ENCODE measurements around the gene HAUS6.

HAUS6 gene

GRCh38 chr9:19149230-19149629, 46.5 kb upstream of the HAUS6 start:
- no peak overlapping the region for H3K4me3 ChIP-seq (ENCODE audit: low read depth, low read length, poor library complexity, severe bottlenecking)
- no peak overlapping the region for H3K9ac ChIP-seq (ENCODE audit: low read length)
- H3K4me1 ChIP-seq (ENCODE audit: insufficient read depth, low read length, severe bottlenecking), result no peaks in the 10 kb centered on the region
- no peaks in the 10 kb centered on the region for H3K9me3 ChIP-seq (ENCODE audit: low read length)
- no peak overlapping the region for H2AFZ ChIP-seq (ENCODE audit: low read length)
- no peaks in the 10 kb centered on the region for H3K79me2 ChIP-seq (ENCODE audit: insufficient read depth, low read length)
- no peaks in the 10 kb centered on the region for H3K36me3 ChIP-seq (ENCODE audit: insufficient read depth, low read length)
- H3K27ac ChIP-seq (ENCODE audit: low read depth, low read length, poor library complexity, severe bottlenecking), result no peak overlapping the region
- no peak overlapping the region for H3K4me2 ChIP-seq (ENCODE audit: low read length)
- no peaks in the 10 kb centered on the region for H4K20me1 ChIP-seq (ENCODE audit: insufficient read depth, low read length)
- no peaks in the 10 kb centered on the region for H3K27me3 ChIP-seq (ENCODE audit: insufficient read depth, low read length)
- TF ChIP-seq CTCF (IDR thresholded peaks at IDR 0.05; ENCODE audit: low read length), result no peak
- TF ChIP-seq EZH2 (IDR thresholded peaks at IDR 0.05; ENCODE audit: borderline replicate concordance, low read length), result no peak
- H3K9me2 ChIP-seq (ENCODE audit: low read depth, low read length), result no peaks in the 10 kb centered on the region
- no peaks in the 10 kb centered on the region for H3F3A ChIP-seq (ENCODE audit: insufficient read depth, low read length)

- Histone ChIP-seq H3K27me3 (ENCODE audit: insufficient read depth, low read length) (no peaks in the 10 kb centered on the region), H3K9me3 (ENCODE audit: low read length) (no peaks in the 10 kb centered on the region), H3K36me3 (ENCODE audit: insufficient read depth, low read length) (no peaks in the 10 kb centered on the region), H4K20me1 (ENCODE audit: insufficient read depth, low read length) (no peaks in the 10 kb centered on the region), H3K4me3 (ENCODE audit: low read depth, low read length, poor library complexity, severe bottlenecking) (no peak overlapping the region), H3K27ac (ENCODE audit: low read depth, low read length, poor library complexity, severe bottlenecking) (no peak overlapping the region), H3K79me2 (ENCODE audit: insufficient read depth, low read length) (no peaks in the 10 kb centered on the region), H2AFZ (ENCODE audit: low read length) (no peak overlapping the region), H3K4me1 (ENCODE audit: insufficient read depth, low read length, severe bottlenecking) (no peaks in the 10 kb centered on the region), H3K4me2 (ENCODE audit: low read length) (no peak overlapping the region), H3F3A (ENCODE audit: insufficient read depth, low read length) (no peaks in the 10 kb centered on the region), H3K9ac (ENCODE audit: low read length) (no peak overlapping the region), H3K9me2 (ENCODE audit: low read depth, low read length) (no peaks in the 10 kb centered on the region)
- no peak for TF ChIP-seq EZH2 (IDR thresholded peaks at IDR 0.05; ENCODE audit: borderline replicate concordance, low read length)
- TF ChIP-seq CTCF (IDR thresholded peaks at IDR 0.05; ENCODE audit: low read length), result no peak
Observed at GRCh38 chr9:19148187-19148586, 45.5 kb upstream of the HAUS6 start.

- TF ChIP-seq EZH2 (IDR thresholded peaks at IDR 0.05; ENCODE audit: borderline replicate concordance, low read length) (no peak), CTCF (IDR thresholded peaks at IDR 0.05; ENCODE audit: low read length) (no peak)
- Histone ChIP-seq H3K79me2 (ENCODE audit: insufficient read depth, low read length) (no peaks in the 10 kb centered on the region), H3K9me2 (ENCODE audit: low read depth, low read length) (no peaks in the 10 kb centered on the region), H3K4me1 (ENCODE audit: insufficient read depth, low read length, severe bottlenecking) (no peaks in the 10 kb centered on the region), H2AFZ (ENCODE audit: low read length) (no peak overlapping the region), H3K9me3 (ENCODE audit: low read length) (no peaks in the 10 kb centered on the region), H3K4me2 (ENCODE audit: low read length) (no peak overlapping the region), H3K36me3 (ENCODE audit: insufficient read depth, low read length) (no peaks in the 10 kb centered on the region), H4K20me1 (ENCODE audit: insufficient read depth, low read length) (no peaks in the 10 kb centered on the region), H3K4me3 (ENCODE audit: low read depth, low read length, poor library complexity, severe bottlenecking) (no peak overlapping the region), H3F3A (ENCODE audit: insufficient read depth, low read length) (no peaks in the 10 kb centered on the region), H3K9ac (ENCODE audit: low read length) (no peak overlapping the region), H3K27me3 (ENCODE audit: insufficient read depth, low read length) (no peaks in the 10 kb centered on the region), H3K27ac (ENCODE audit: low read depth, low read length, poor library complexity, severe bottlenecking) (no peak overlapping the region)
Observed at GRCh38 chr9:19146441-19147024, 43.8 kb upstream of the HAUS6 start.

Data from OCI-LY1 (cell line).